Right atrium auricular region (tissue), 2 donors: ENCODE results near the gene DLEC1. TPM values are rescaled to one million over a fixed set of nuclear protein-coding genes. Genes with fewer than 3 reads are reported as not detected.

ENCODE experiments used
- DNase-seq: peaks from one replicate; pipeline ENCODE4 v3.0.0-alpha.2; 2019; ENCODE audit warnings: low spot score
- H3K27ac ChIP-seq, 2 donors: fragments of 200-600 bp; sonication (generic); 1 replicate in 1 of 2; 2 replicates in 1 of 2; pipeline ENCODE4 v1.5.1; 2016 to 2019
- H3K27me3 ChIP-seq, 2 donors: fragments of 200-600 bp; sonication (generic); one replicate each; pipeline versions ENCODE4 v1.5.1 to v1.6.0; 2017 to 2019
- H3K36me3 ChIP-seq: fragments of 200-600 bp; sonication (generic); one replicate; pipeline ENCODE4 v1.5.1; 2016
- H3K4me1 ChIP-seq, 2 donors: fragments of 200-600 bp; sonication (generic); one replicate each; pipeline versions ENCODE4 v1.5.1 to v1.6.0; 2017 to 2019
- H3K4me3 ChIP-seq, 2 donors: fragments of 200-600 bp; sonication (generic); 1 replicate in 1 of 2; 2 replicates in 1 of 2; pipeline ENCODE4 v1.5.1; 2017 to 2019; ENCODE audit warnings: mild to moderate bottlenecking in 1 of 2, moderate library complexity in 1 of 2
- H3K9me3 ChIP-seq, 2 donors: fragments of 200-600 bp; sonication (generic); one replicate each; pipeline ENCODE4 v1.5.1; 2019
- total RNA-seq, 2 donors: library from RNA; depleted of rRNA; stranded (reverse); fragments of >200 nt; gene quantifications; one replicate each; pipeline ENCODE4 v1.1.0, GENCODE V29; 2016
- TF ChIP-seq, protein P1 (sequence below), 2 donors: fragments of 200-600 bp; sonication (generic); IDR thresholded peaks; one replicate each; pipeline ENCODE4 v1.5.1; 2019; ENCODE audit warnings: antibody characterized with exemption in 2 of 2

The DLEC1 gene, protein sequence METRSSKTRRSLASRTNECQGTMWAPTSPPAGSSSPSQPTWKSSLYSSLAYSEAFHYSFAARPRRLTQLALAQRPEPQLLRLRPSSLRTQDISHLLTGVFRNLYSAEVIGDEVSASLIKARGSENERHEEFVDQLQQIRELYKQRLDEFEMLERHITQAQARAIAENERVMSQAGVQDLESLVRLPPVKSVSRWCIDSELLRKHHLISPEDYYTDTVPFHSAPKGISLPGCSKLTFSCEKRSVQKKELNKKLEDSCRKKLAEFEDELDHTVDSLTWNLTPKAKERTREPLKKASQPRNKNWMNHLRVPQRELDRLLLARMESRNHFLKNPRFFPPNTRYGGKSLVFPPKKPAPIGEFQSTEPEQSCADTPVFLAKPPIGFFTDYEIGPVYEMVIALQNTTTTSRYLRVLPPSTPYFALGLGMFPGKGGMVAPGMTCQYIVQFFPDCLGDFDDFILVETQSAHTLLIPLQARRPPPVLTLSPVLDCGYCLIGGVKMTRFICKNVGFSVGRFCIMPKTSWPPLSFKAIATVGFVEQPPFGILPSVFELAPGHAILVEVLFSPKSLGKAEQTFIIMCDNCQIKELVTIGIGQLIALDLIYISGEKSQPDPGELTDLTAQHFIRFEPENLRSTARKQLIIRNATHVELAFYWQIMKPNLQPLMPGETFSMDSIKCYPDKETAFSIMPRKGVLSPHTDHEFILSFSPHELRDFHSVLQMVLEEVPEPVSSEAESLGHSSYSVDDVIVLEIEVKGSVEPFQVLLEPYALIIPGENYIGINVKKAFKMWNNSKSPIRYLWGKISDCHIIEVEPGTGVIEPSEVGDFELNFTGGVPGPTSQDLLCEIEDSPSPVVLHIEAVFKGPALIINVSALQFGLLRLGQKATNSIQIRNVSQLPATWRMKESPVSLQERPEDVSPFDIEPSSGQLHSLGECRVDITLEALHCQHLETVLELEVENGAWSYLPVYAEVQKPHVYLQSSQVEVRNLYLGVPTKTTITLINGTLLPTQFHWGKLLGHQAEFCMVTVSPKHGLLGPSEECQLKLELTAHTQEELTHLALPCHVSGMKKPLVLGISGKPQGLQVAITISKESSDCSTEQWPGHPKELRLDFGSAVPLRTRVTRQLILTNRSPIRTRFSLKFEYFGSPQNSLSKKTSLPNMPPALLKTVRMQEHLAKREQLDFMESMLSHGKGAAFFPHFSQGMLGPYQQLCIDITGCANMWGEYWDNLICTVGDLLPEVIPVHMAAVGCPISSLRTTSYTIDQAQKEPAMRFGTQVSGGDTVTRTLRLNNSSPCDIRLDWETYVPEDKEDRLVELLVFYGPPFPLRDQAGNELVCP (N-terminal part only)
- under 1 TPM; 0.22 to 0.35 TPM for total RNA-seq

DNA sequence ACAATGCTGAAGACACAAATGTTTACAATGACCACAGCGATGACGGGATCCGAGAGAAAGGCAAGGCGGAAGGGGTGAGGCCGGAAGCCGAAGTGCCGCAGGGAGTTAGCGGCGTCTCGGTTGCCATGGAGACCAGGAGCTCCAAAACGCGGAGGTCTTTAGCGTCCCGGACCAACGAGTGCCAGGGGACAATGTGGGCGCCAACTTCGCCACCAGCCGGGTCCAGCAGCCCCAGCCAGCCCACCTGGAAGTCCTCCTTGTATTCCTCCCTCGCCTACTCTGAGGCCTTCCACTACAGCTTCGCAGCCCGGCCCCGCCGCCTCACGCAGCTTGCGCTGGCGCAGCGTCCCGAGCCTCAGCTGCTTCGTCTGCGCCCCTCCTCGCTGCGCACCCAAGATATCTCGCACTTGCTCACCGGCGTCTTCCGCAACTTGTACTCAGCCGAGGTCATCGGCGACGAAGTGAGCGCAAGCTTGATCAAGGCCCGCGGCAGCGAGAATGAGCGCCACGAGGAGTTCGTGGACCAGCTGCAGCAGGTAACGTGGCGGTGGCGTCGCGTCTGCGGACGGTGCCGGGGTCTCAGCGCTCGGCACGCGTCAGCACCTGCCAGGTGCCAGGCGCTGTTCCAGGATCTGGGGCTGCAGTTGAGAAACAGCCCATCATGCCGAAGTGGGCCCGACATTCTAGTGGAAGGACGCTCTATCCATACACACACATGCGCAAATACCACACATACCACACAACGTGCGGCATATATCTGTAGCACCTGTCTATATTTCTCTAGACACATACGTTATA is at the start of gene DLEC1:
Gene DLEC1, plus strand, starts transcription at position 108 of the 798 bp plus-strand sequence. Its CDS starts 18 bp downstream, at position 126.
- Histone ChIP-seq H3K9me3 (no peaks in the 10 kb centered on the region), H3K36me3 (no peaks in the 10 kb centered on the region), H3K27ac (no peak within 1 kb of the TSS), H3K4me3 (peak within 1 kb of the TSS; percentile 33 to 59), H3K27me3 (no peaks in the 10 kb centered on the region), H3K4me1 (peaks cover 0 to 18% of the 10 kb centered on the region in 2 donors)
- peak; percentile 76 for DNase-seq
- TF ChIP-seq, protein P1, sequence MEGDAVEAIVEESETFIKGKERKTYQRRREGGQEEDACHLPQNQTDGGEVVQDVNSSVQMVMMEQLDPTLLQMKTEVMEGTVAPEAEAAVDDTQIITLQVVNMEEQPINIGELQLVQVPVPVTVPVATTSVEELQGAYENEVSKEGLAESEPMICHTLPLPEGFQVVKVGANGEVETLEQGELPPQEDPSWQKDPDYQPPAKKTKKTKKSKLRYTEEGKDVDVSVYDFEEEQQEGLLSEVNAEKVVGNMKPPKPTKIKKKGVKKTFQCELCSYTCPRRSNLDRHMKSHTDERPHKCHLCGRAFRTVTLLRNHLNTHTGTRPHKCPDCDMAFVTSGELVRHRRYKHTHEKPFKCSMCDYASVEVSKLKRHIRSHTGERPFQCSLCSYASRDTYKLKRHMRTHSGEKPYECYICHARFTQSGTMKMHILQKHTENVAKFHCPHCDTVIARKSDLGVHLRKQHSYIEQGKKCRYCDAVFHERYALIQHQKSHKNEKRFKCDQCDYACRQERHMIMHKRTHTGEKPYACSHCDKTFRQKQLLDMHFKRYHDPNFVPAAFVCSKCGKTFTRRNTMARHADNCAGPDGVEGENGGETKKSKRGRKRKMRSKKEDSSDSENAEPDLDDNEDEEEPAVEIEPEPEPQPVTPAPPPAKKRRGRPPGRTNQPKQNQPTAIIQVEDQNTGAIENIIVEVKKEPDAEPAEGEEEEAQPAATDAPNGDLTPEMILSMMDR (IDR thresholded peaks at IDR 0.05): no peak

DNA sequence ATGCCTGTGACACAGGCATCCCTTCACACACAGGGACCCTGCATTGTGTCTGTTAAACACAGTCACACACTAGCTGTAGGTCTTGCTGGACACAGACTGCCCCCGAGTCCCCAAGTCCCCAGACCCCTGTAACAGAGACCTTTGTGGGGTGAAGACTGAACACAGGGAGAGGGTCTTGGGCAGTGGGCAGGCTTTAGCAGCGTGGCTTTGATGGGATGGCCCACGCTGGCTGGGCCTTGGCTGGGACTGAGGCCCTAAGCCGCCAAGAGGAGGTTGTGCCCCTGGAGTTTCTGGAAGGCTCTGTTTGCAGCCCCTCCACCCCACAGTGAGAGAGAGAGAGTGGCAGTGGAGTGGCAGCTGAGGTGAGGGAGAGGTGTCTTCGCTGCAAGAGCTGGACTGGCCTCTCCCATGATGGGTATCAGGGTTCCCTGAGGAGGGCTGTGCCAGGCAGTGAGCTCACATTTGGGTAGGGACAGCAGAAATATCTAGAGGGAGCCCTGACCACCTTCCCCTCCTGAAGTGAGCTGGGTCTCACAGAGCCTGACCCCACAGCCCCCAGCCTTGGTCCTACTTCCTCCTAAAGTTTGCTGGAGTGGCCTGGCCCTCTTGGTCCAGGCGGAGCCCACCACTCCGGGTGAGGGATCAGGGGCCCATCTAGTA is 49.1 kb upstream of the DLEC1 start:
- Histone ChIP-seq H3K9me3 (no peaks in the 10 kb centered on the region), H3K4me3 (no peak overlapping the region), H3K4me1 (peaks cover 0 to 26% of the 10 kb centered on the region in 2 donors), H3K27me3 (no peaks in the 10 kb centered on the region), H3K36me3 (no peaks in the 10 kb centered on the region), H3K27ac (no peak overlapping the region)
- no peak for DNase-seq
- TF ChIP-seq, protein P1 (IDR thresholded peaks at IDR 0.05): no peak

DNA sequence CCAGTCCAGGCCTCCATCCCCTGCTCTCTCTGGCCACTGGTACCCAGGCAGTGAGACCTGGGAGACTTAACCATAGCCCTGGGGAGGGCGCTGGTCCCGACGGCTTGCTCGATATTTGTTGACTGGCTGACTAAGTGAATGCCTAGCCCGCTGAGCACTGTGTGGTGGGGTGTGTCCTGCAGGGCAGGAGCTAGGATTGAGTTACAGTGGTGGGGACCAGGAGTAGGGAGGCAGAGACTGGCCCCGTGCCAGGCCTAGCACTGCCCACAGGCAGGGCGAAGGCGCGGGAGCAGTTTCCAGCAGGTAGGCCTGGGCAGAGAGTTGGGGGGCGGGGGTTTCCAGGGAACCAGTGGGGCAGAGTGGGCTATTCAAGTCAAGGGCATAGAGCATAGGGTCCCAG is 48.5 kb upstream of the DLEC1 start, which contains the start of gene VILL:
Gene VILL, plus strand, starts transcription at position 260 of the 400 bp plus-strand sequence. CDS start 2,887 bp downstream, outside the sequence.
- Histone ChIP-seq H3K4me3 (no peak within 1 kb of the TSS), H3K4me1 (peaks cover 0 to 26% of the 10 kb centered on the region in 2 donors), H3K27me3 (no peaks in the 10 kb centered on the region), H3K27ac (no peak within 1 kb of the TSS), H3K36me3 (no peaks in the 10 kb centered on the region), H3K9me3 (no peaks in the 10 kb centered on the region)
- TF ChIP-seq, protein P1 (IDR thresholded peaks at IDR 0.05): no peak
- no peak for DNase-seq

DNA sequence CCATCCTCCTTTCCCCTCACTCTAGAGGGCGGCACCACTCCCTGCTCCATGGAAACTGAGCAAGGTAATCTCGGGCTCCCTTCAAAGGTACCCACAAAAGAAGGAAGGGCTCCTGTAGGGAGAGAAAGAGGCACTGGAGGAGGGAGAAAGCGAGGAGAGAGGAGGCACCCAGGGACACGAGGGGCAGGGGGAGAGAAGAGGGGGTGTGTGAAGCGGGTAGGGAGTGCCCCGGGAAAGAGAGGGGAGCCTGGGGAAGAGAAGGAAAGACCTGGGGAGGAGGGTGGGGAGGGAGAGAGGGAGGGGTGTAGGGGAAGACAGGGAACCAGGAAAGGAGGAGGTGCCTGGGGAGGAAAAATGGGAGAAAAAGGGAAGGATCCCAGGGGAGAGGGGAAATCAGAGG is 47.9 kb upstream of the DLEC1 start:
- H3K36me3 ChIP-seq: no peaks in the 10 kb centered on the region
- no peaks in the 10 kb centered on the region for H3K27me3 ChIP-seq
- H3K4me1 ChIP-seq: peaks cover 0 to 21% of the 10 kb centered on the region in 2 donors
- no peak overlapping the region for H3K27ac ChIP-seq
- H3K4me3 ChIP-seq: no peak overlapping the region
- no peak for DNase-seq
- no peaks in the 10 kb centered on the region for H3K9me3 ChIP-seq
- TF ChIP-seq, protein P1 (IDR thresholded peaks at IDR 0.05): no peak
